ENCODE results near the gene BOLA3. TPM values are rescaled to one million over a fixed set of nuclear protein-coding genes. Genes with fewer than 3 reads are reported as not detected.

BOLA3 gene
- total RNA-seq (19.5 and 28.2 TPM in 2 replicates), polyA plus RNA-seq (48.8 and 55.7 TPM in 2 replicates), polyA minus RNA-seq (ENCODE audit: low replicate concordance) (0.78 and 3.8 TPM in 2 replicates)
- polyA plus RNA-seq (2012): 59.4 and 81.0 TPM in 2 replicates

DNA sequence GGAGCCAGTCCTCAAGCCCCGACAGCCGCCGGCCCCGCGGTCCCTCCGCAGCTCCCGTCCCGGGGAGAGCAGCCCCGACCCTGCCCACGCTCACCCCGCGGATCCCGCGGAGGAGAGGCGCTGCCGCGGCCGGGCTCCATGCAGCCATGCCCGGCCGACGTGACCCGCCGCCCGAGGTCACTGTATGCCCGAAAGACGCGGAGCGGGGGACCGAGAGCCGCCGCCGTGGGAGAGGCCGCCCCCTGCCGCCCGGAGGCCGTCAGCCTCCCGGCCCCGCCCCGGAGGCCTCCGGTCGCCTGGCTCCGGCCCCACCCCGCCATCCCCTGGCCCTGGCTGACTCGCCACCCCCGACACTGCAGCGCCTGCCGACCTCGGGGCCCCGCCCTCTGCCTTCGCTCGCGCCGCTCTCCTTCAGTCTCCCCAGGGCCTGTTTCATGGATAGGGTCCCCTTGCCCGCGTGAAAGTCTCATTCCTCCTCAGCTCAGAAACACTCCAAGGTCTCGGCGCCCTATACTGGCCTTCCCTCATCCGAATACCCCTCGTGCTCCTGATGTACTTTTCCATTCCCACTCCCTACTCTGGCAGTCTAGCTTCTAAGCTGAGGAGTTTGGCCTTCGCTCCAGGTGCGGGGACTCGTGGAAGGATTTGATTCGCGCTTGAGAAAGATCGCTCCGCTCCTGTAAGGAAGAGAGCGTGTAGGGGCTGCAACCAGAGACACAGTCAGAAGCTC, at the start of gene BOLA3:
TSS of gene BOLA3 (minus strand) at position 186 of the 730 bp plus-strand sequence. CDS start at position 148, 38 bp downstream.
- H3K27ac ChIP-seq (ENCODE audit: insufficient read depth, low read length): peak within 1 kb of the TSS; percentile 68
- DNase-seq (ENCODE audit: low read depth in 2 of 2): peak; percentile 70 to 75
- H3K4me2 ChIP-seq (ENCODE audit: extremely low read depth, insufficient read depth, low read length): peak within 1 kb of the TSS; percentile 97

GRCh38 chr2:74197049-74197448, 49.3 kb upstream of the BOLA3 start:
- TF ChIP-seq, protein P1, sequence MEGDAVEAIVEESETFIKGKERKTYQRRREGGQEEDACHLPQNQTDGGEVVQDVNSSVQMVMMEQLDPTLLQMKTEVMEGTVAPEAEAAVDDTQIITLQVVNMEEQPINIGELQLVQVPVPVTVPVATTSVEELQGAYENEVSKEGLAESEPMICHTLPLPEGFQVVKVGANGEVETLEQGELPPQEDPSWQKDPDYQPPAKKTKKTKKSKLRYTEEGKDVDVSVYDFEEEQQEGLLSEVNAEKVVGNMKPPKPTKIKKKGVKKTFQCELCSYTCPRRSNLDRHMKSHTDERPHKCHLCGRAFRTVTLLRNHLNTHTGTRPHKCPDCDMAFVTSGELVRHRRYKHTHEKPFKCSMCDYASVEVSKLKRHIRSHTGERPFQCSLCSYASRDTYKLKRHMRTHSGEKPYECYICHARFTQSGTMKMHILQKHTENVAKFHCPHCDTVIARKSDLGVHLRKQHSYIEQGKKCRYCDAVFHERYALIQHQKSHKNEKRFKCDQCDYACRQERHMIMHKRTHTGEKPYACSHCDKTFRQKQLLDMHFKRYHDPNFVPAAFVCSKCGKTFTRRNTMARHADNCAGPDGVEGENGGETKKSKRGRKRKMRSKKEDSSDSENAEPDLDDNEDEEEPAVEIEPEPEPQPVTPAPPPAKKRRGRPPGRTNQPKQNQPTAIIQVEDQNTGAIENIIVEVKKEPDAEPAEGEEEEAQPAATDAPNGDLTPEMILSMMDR (conservative IDR thresholded peaks at IDR 0.05 in 1 of 2, IDR thresholded peaks at IDR 0.05 in 1 of 2; ENCODE audit: low read depth in 1 of 2, low read length in 2 of 2): no peak
- TF ChIP-seq EZH2 (IDR thresholded peaks at IDR 0.05; ENCODE audit: low read length, missing control alignments): no peak
- Histone ChIP-seq H3K4me2 (ENCODE audit: extremely low read depth, insufficient read depth, low read length) (no peak overlapping the region), H3K27me3 (ENCODE audit: control insufficient read depth, insufficient read depth, low read length) (no peaks in the 10 kb centered on the region), H3K9me3 (ENCODE audit: control insufficient read depth, insufficient read depth, low read depth, low read length) (no peaks in the 10 kb centered on the region), H3K9ac (ENCODE audit: insufficient read depth, low read length) (no peak overlapping the region), H3K4me1 (ENCODE audit: control insufficient read depth, extremely low read depth, insufficient read depth, low read length) (peaks cover 7% of the 10 kb centered on the region), H3K36me3 (ENCODE audit: control insufficient read depth, insufficient read depth, low read length) (no peaks in the 10 kb centered on the region), H4K20me1 (ENCODE audit: control insufficient read depth, extremely low read depth, insufficient read depth, low read length) (no peaks in the 10 kb centered on the region), H3K27ac (ENCODE audit: insufficient read depth, low read length) (no peak overlapping the region), H3K4me3 (replicated peaks in 1 of 4; ENCODE audit: control extremely low read depth in 1 of 4, insufficient read depth in 1 of 4, low read depth in 3 of 4, low read length in 4 of 4) (no peak overlapping the region), H3K79me2 (ENCODE audit: control insufficient read depth, insufficient read depth, low read length) (peaks cover 21% of the 10 kb centered on the region), H2AFZ (ENCODE audit: low read length) (no peak overlapping the region)
- no peak for DNase-seq (ENCODE audit: low read depth in 2 of 2)

More for the DNA sequence above, at the start of gene BOLA3:
- Histone ChIP-seq H3K4me3 (replicated peaks in 1 of 4; ENCODE audit: control extremely low read depth in 1 of 4, insufficient read depth in 1 of 4, low read depth in 3 of 4, low read length in 4 of 4) (peak within 1 kb of the TSS; percentile 80 to 87 (median 83)), H3K4me1 (ENCODE audit: control insufficient read depth, extremely low read depth, insufficient read depth, low read length) (peaks cover 7% of the 10 kb centered on the region), H3K9me3 (ENCODE audit: control insufficient read depth, insufficient read depth, low read depth, low read length) (no peaks in the 10 kb centered on the region), H2AFZ (ENCODE audit: low read length) (peak within 1 kb of the TSS; percentile 97), H4K20me1 (ENCODE audit: control insufficient read depth, extremely low read depth, insufficient read depth, low read length) (no peaks in the 10 kb centered on the region), H3K27me3 (ENCODE audit: control insufficient read depth, insufficient read depth, low read length) (no peaks in the 10 kb centered on the region), H3K9ac (ENCODE audit: insufficient read depth, low read length) (peak within 1 kb of the TSS; percentile 64), H3K36me3 (ENCODE audit: control insufficient read depth, insufficient read depth, low read length) (peaks cover 3% of the 10 kb centered on the region), H3K79me2 (ENCODE audit: control insufficient read depth, insufficient read depth, low read length) (peaks cover 9% of the 10 kb centered on the region)
- TF ChIP-seq, protein P1 (conservative IDR thresholded peaks at IDR 0.05 in 1 of 2, IDR thresholded peaks at IDR 0.05 in 1 of 2; ENCODE audit: low read depth in 1 of 2, low read length in 2 of 2): peak in 1 of 2 donors; percentile 33
- TF ChIP-seq EZH2 (IDR thresholded peaks at IDR 0.05; ENCODE audit: low read length, missing control alignments): no peak

DNA sequence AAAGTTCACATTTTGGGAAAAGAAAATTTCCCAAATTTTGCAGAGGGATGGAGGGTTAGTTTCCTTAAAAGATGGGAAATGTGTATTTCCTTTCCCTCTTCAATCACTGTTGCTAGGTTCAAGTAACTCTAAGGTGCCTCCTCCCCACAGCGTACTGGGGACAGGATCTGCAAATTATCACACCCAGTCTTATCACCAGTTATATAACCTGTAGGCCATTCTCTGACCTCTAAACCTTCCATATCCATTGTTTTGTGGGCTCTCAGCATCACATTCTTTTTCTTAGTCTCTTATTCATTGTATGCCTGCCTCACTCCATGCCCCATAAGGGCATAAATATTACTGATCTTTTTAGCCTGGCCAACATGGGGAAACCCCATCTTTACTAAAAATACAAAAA, 47.1 kb upstream of the BOLA3 start:
- TF ChIP-seq, protein P1 (conservative IDR thresholded peaks at IDR 0.05 in 1 of 2, IDR thresholded peaks at IDR 0.05 in 1 of 2; ENCODE audit: low read depth in 1 of 2, low read length in 2 of 2): no peak
- no peak for TF ChIP-seq EZH2 (IDR thresholded peaks at IDR 0.05; ENCODE audit: low read length, missing control alignments)
- Histone ChIP-seq H3K27ac (ENCODE audit: insufficient read depth, low read length) (no peak overlapping the region), H3K9ac (ENCODE audit: insufficient read depth, low read length) (no peak overlapping the region), H3K9me3 (ENCODE audit: control insufficient read depth, insufficient read depth, low read depth, low read length) (no peaks in the 10 kb centered on the region), H4K20me1 (ENCODE audit: control insufficient read depth, extremely low read depth, insufficient read depth, low read length) (no peaks in the 10 kb centered on the region), H3K27me3 (ENCODE audit: control insufficient read depth, insufficient read depth, low read length) (no peaks in the 10 kb centered on the region), H3K4me2 (ENCODE audit: extremely low read depth, insufficient read depth, low read length) (no peak overlapping the region), H3K79me2 (ENCODE audit: control insufficient read depth, insufficient read depth, low read length) (peaks cover 6% of the 10 kb centered on the region), H3K36me3 (ENCODE audit: control insufficient read depth, insufficient read depth, low read length) (no peaks in the 10 kb centered on the region), H2AFZ (ENCODE audit: low read length) (no peak overlapping the region), H3K4me3 (replicated peaks in 1 of 4; ENCODE audit: control extremely low read depth in 1 of 4, insufficient read depth in 1 of 4, low read depth in 3 of 4, low read length in 4 of 4) (no peak overlapping the region), H3K4me1 (ENCODE audit: control insufficient read depth, extremely low read depth, insufficient read depth, low read length) (peaks cover 3% of the 10 kb centered on the region)
- no peak for DNase-seq (ENCODE audit: low read depth in 2 of 2)

All from fibroblast of lung (primary cell).